ENCODE measurements around the gene GPD1.
"Not testable (repeated sequence)": the region's sequence is repeated elsewhere in the genome, so short reads cannot be mapped to it uniquely, and the experiment has no call there.

Gene GPD1

DNA sequence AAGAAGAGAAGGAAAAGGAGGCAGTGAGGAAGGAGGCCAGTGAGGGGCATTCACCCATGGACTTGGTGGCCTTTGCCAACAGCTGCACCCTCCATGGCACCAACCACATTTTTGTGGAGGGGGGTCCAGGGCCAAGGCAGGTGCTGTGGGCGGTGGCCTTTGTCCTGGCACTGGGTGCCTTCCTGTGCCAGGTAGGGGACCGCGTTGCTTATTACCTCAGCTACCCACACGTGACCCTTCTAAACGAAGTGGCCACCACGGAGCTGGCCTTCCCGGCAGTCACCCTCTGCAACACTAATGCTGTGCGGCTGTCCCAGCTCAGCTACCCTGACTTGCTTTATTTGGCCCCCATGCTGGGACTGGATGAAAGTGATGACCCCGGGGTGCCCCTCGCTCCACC, 30.1 kb upstream of the GPD1 start:
- DNase-seq (ENCODE audit: low read depth) = no peak

GRCh38 chr12:50074936-50075807, 28.6 kb upstream of the GPD1 start:
- DNase-seq (ENCODE audit: low read depth) = peak; percentile 52

DNA sequence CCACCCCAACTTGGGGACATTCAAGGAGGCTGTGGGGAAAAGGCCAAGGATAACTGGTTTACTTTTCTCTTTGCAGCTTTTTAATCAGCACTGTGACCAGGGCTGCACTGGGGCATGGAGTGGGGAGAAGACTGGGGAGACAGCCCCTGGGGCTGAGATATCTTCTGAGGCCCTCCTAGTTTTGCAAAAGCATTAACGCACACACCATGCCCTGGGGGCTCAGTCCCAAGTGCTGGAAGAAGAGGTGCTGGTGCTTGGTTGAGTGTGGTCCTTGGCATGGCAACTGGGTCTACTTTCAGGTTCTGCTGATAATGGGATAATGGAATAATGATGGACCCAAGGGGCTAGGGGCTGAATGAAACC, 28.0 kb upstream of the GPD1 start:
- DNase-seq (ENCODE audit: low read depth) = no peak

DNA sequence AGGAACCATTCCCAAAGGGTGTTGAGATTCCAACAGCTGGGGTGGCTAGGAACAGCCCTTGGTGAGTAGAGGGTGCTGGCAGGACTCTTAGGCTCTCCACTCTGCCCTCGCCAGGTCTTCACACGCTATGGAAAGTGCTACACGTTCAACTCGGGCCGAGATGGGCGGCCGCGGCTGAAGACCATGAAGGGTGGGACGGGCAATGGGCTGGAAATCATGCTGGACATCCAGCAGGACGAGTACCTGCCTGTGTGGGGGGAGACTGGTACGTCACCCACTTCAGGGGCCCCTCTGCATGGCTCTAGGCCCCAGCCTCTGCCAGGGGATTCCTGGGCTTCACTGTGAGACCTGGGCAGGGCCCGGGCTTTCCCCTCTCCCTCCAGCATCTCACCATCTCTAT, 26.7 kb upstream of the GPD1 start:
- no peak for DNase-seq (ENCODE audit: low read depth)

- no peak for DNase-seq (ENCODE audit: low read depth)
Measured at GRCh38 chr12:50078281-50078680, 25.5 kb upstream of the GPD1 start.

DNA sequence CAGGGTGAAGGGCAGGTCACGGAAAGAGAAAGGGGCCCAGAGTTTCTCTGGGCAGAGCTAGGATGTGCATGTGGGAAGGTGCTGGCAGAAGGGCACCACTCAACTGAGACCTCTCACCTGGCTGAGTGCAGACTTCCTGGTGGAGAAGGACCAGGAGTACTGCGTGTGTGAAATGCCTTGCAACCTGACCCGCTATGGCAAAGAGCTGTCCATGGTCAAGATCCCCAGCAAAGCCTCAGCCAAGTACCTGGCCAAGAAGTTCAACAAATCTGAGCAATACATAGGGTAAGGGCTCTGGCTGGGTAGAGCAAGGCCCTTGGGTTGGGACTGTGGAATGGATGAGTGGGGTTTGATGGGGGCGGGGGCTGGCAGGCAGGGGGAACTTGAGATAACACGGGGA, 24.0 kb upstream of the GPD1 start:
- DNase-seq (ENCODE audit: low read depth) = no peak

DNA sequence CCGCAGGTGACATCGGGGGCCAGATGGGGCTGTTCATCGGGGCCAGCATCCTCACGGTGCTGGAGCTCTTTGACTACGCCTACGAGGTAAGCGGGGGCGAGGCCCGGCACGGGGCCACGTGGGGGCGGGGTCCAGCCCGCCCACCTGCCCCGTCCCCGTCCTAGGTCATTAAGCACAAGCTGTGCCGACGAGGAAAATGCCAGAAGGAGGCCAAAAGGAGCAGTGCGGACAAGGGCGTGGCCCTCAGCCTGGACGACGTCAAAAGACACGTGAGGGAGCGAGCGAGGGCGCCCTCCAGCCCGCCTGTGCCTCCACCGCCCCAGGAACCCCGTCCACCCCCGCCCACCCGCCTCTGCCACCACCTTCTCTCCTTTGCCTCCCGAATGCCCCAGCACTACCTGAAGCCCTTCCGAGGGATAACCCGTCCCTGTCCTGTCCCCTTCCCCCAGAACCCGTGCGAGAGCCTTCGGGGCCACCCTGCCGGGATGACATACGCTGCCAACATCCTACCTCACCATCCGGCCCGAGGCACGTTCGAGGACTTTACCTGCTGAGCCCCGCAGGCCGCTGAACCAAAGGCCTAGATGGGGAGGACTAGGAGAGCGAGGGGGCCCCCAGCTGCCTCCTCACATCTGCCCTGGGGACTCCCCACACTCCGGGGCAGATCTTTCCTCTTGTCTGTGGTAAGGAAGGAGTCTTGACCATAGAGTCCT, 22.6 kb upstream of the GPD1 start:
- no peak for DNase-seq (ENCODE audit: low read depth)

- no peak for DNase-seq (ENCODE audit: low read depth)
Measured at GRCh38 chr12:50082644-50083043, 21.2 kb upstream of the GPD1 start.

DNA sequence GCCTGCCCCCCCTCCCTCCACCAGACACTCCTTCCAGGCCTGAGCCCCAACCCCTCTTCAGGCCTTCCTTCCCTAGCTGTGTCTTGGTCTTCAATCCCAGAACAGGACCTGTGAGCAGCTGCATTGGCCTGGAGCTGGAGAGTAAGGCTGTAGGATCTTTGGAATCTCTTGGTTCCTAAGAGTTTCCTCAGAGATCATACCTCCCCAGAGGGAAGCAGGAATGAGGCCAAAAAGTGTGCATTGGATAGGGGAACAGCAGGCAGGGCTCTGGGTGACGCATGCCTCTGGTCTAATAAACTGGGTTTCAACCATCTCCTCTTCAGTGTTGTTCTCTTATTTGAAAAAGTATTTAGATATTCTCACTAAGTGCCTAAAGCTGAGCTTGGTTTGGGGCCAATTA, 20.5 kb upstream of the GPD1 start:
- no peak for DNase-seq (ENCODE audit: low read depth)

GRCh38 chr12:50084409-50084774, 19.4 kb upstream of the GPD1 start:
- not testable (repeated sequence) for DNase-seq (ENCODE audit: low read depth)

DNA sequence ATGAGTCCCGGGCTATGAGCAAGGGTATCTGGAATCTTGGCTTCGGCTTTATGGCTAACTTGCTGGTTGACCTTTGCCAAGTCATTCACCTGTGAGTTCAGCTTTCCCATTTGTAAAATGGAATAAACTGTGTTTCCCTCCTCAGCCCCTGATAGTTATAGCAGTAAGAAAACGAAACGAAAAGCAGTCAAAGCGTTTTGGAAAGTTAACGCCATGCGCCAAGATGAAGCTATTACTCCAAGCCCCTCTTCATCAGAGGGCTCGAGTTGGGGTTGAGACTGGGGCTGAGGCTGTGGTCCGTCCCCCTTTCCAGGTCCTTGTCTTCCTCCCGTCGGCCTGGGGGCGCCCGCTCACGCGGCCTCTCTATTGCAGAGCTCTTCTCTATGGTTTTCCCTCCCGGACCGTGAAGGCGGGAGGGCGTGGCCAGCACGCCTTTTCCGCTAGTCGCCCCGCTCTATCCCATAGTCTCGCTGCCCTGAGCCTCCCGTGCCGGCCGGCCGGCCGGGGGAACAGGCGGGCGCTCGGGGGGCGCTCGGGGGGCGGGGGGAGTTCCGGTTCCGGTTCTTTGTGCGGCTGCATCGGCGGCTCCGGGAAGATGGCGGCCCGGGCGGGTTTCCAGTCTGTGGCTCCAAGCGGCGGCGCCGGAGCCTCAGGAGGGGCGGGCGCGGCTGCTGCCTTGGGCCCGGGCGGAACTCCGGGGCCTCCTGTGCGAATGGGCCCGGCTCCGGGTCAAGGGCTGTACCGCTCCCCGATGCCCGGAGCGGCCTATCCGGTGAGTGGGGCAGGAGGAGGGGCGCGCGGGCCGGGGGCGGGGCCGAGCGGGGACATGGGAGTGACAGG, 18.8 kb upstream of the GPD1 start, which contains the start of gene SMARCD1:
Gene SMARCD1, plus strand, starts transcription at position 568 of the 840 bp plus-strand sequence. Its CDS starts 28 bp downstream, at position 596.
- peak; percentile 53 for DNase-seq (ENCODE audit: low read depth)

GRCh38 chr12:50085615-50086072, 18.2 kb upstream of the GPD1 start:
- no peak for DNase-seq (ENCODE audit: low read depth)

DNA sequence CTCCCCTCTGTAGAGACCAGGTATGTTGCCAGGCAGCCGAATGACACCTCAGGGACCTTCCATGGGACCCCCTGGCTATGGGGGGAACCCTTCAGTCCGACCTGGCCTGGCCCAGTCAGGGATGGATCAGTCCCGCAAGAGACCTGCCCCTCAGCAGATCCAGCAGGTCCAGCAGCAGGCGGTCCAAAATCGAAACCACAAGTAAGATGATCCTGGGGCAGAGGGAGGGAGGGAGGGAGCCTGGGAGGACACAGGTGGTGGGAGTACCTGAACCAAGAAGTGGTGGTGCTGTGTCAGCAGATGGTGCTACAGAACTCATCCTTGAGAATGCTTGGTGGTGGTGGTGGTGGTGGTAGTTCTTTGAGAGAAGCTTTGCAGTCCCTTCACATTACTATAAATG, 17.7 kb upstream of the GPD1 start:
- DNase-seq (ENCODE audit: low read depth) = no peak

DNA sequence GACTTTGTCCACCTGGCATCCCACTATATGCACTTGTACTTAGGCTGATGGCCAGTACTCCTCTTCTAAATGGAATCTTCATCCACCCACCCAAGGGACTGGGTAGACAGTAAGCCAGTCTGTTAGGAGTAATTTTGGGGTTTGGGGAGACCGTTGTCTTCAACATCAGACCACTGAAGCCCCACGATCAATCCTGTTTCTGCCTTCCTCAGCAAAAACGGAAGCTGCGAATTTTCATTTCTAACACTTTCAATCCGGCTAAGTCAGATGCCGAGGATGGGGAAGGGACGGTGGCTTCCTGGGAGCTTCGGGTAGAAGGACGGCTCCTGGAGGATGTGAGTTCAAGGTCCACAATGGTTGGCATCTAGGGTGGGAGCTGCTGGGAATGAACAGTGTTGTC, 16.7 kb upstream of the GPD1 start:
- DNase-seq (ENCODE audit: low read depth) = no peak

DNA sequence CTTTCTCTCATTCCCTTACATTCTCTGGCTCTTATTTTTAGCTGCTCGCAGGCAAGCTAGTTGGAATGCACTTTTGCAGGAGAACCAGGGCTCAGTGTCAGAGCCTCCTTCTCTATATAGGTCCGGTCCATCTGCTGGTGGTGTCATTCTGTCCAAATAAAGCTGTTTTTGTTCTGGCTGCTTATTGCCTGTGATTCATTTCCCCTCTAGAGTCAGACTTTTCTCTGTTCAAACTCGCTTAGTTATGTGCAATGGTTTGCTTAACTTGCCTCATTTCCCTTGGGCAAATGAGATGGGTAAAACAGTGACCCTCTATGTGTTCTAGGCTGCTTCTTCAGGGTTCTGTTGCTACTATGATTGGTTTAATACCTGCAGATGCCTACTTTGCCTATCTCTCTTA, 15.8 kb upstream of the GPD1 start:
- no peak for DNase-seq (ENCODE audit: low read depth)

- DNase-seq (ENCODE audit: low read depth) = no peak
Measured at GRCh38 chr12:50088577-50089335, 15.1 kb upstream of the GPD1 start.

- no peak for DNase-seq (ENCODE audit: low read depth)
Measured at GRCh38 chr12:50089730-50090129, 14.1 kb upstream of the GPD1 start.

DNA sequence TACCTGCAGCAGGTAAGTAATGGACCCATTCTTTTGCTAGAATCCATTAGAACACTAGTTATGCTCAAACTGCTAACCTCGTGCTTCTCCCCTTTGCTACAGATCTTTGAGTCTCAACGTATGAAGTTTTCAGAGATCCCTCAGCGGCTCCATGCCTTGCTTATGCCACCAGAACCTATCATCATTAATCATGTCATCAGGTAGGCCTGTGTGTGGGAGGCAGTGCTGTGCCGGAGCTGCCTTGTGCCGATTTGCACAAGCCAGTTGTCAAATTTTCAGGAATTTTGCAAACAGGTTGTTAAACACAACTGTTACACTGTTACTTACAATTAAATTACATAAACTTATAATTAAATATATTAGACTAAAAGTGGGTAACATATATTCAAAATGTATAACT, 13.4 kb upstream of the GPD1 start:
- no peak for DNase-seq (ENCODE audit: low read depth)

DNA sequence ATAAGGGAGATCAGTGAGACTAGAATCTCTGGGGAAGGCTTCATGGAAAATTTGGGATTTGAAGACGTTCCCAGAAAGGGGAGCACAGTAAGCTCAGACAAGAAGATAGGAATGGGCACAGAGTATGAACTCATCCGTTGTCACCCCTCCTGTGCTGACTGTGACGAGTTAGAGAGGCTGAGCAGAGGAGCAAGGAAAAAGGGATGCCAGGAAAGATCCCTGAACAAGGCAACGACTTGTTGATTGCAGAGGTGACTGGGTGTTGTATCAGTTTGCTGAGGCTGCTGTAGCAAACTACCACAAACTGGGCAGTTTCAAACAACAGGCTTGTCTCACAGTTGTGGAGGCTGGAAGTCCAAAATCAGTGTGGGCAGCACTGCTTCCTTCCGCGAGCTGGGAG, 5.9 kb upstream of the GPD1 start:
- no peak for DNase-seq (ENCODE audit: low read depth)

GRCh38 chr12:50099302-50100008, 4.4 kb upstream of the GPD1 start:
- DNase-seq (ENCODE audit: low read depth) = no peak

GRCh38 chr12:50100561-50100960, 3.2 kb upstream of the GPD1 start:
- no peak for DNase-seq (ENCODE audit: low read depth)

Data from non-pigmented ciliary epithelial cell (primary cell).